ENCODE measurements around the gene VKORC1L1.
"Not testable (repeated sequence)": the region's sequence is repeated elsewhere in the genome, so short reads cannot be mapped to it uniquely, and the experiment has no call there.

VKORC1L1 gene

DNA sequence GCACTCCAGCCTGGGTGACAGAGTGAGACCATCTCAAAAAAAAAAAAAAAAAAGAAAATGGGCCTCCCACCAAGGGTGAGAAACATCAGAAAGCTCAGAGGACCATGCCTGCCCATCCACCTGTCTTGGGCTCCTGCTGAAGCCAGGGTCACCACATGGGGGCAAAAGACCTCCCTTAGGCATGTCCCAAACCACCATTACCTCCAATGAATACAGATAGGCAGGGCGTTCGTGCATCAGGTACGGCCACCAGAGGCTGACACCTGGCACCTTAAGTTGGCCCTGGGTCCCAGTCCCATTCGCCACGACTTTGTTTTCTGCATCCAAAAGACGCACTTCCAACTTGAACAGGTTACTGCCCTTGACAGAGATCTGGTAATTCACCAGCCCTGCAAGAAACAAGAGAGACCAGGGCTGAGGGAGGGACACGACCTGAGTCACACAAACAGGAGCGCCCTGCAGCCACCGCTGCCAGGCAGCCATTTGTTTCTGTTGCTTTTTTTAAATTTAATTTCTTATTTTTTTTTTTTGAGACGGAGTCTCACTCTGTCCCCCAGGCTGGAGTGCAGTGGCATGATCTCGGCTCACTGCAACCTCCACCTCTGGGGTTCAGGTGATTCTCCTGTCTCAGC lies 103.1 kb downstream of the VKORC1L1 start:
- Mint-ChIP-seq H3K4me3 (no peak overlapping the region), H3K4me1 (peaks cover 8% of the 10 kb centered on the region), H3K36me3 (peaks cover 88% of the 10 kb centered on the region), H3K27ac (no peak overlapping the region), H3K9me3 (no peaks in the 10 kb centered on the region)
- DNase-seq (ENCODE audit: low spot score in 2 of 2) = no peak
- ATAC-seq = no peak

DNA sequence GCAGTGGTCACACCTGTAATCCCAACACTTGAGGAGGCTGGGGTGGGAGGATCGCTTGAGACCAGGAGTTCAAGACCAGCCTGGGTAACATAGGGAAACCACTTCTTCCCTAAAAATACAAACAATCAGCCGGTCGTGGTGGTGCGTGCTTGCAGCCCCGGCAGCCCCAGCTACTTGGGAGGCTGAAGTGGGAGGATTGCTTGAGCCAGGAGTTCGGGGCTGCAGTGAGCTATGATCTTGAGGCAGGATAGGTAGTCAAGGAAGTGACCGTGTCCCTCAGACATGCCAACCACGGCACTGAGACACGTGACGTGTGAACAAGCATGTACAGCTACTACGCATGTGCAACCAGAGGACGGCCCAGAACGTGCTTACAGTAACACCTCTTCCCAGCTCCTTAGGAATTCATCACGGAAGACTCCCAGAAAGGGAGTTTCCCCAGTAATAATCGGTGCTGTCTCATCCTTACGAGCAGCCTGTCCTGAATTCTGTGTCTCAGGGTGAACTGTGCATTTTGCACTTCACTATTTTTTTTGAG lies 103.9 kb downstream of the VKORC1L1 start:
- Mint-ChIP-seq H3K36me3 (peaks cover 83% of the 10 kb centered on the region), H3K4me1 (peaks cover 11% of the 10 kb centered on the region), H3K9me3 (no peaks in the 10 kb centered on the region), H3K4me3 (no peak overlapping the region), H3K27ac (no peak overlapping the region)
- DNase-seq (ENCODE audit: low spot score in 2 of 2) = no peak
- ATAC-seq = no peak

DNA sequence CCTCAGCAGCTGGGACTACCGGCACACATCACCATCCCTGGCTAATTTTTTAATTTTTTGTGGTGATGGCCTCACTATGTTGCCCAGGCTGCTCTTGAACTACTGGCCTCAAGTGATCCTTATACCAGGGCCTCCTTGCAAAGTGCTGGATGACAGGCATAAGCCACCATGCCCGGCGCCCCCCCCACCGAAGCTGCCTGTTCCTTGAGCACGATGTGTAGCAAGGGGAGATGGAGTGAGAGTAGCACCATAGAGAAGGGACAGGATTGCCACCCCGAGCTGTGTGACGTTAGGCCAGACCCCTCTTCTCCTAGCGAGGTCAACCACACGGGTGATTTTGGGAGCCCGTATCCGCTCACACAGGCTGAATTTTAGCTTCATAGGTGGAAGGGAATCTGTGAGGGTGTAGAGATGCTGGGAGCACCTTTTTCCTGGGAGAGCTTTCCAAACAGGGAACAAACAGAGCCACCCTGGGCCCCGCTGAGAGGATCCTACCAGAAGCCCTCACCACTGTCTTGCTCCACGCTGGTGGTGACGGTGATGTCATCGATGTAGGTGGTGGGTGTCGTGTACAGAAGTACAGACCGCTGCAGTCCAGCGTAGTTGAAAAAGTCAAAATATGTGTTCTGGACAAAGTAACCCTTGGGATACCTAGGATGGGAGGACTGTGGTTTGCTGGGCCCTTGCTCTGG lies 106.2 kb downstream of the VKORC1L1 start:
- Mint-ChIP-seq H3K27ac (no peak overlapping the region), H3K4me3 (no peak overlapping the region), H3K4me1 (peaks cover 11% of the 10 kb centered on the region), H3K36me3 (peaks cover 60% of the 10 kb centered on the region), H3K9me3 (no peaks in the 10 kb centered on the region)
- no peak for DNase-seq (ENCODE audit: low spot score in 2 of 2)
- ATAC-seq = no peak

DNA sequence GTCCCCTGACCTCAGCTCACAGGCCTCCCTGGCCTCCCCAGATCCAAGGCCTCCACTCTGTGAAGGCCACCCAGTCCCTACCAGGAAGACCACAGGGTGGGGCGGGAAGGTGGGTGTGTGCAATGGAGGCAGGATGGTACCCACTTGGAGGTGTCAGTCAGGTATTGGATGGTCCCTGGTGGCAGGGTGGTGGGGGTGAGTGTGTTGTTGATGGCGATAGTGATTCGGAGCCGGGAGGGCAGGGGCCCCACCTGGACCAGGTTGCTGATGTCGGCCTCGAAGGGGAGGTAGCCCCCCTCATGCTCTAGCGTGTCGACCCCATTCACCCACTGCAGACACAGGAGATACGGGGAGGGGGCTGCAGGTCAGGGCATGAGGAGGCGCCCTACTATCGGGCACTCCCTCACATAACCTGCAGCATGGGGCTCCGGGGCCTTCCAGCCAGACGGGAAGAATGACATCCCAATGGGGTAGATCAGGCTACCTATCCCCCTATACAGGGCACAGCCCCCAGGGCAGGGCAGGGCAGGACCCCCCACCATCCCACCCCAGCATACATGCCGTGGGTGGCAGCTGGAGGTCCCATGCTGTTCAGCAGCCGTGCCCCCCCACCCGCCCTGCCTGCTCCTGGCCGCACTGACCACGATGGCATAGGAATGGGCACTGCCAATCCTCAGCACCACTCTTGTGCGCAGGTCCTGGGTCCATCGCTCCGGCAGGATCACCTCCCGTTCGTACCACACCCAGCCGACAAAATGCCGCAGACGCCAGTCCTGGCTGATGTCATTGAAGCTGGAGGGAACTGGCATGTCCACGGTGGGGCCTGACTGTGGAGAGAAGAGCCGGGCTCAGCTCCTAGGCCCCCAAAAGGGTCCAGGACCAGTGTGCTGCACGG lies 107.0 kb downstream of the VKORC1L1 start:
- ATAC-seq = no peak
- peak overlapping the region; percentile 74 for H3K4me3 Mint-ChIP-seq
- H3K9me3 Mint-ChIP-seq = no peaks in the 10 kb centered on the region
- no peak for DNase-seq (ENCODE audit: low spot score in 2 of 2)
- H3K27ac Mint-ChIP-seq = no peak overlapping the region
- H3K36me3 Mint-ChIP-seq = peaks cover 55% of the 10 kb centered on the region
- H3K4me1 Mint-ChIP-seq = peaks cover 11% of the 10 kb centered on the region

DNA sequence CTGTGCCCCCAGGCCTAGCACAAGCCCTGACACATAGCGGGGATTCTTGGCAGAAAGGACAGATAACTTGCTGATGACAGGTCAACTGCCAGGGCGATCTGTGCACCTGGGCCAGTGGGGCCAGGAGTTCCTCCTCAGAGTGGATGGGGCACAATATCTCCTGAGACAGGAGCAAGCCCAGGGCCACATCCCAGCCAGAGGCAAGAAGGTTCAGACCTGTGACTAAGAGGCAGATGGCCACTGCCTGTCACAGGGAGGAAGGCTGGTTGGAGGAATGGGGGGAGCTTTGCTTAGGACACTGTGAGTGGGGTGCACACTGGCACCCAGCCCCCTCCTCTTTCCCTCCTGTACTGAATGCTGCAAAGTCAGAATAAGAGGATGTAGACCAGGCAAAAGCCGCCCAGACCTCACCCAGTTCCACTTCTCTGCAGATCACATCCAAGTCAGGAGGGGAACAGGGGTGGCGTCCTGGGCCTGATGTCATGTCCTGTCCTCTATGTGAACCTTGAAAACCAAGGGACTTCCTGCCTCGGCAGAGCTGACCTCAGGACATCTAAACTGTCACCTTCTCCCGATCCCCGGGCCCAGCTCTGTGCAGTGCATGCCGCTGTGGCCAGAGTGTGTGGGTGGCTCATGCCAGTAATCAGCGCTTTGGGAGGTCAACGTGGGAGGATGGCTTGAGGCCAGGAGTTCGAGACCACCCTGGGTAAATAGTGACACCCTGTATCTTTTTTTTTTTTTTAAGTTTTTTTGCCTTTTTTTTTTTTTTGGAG lies 107.8 kb downstream of the VKORC1L1 start:
- no peaks in the 10 kb centered on the region for H3K9me3 Mint-ChIP-seq
- peak overlapping the region; percentile 74 for H3K4me3 Mint-ChIP-seq
- ATAC-seq = peak; percentile 87
- peaks cover 11% of the 10 kb centered on the region for H3K4me1 Mint-ChIP-seq
- peak overlapping the region; percentile 88 for H3K27ac Mint-ChIP-seq
- peak; percentile 35 to 74 for DNase-seq (ENCODE audit: low spot score in 2 of 2)
- peaks cover 51% of the 10 kb centered on the region for H3K36me3 Mint-ChIP-seq

DNA sequence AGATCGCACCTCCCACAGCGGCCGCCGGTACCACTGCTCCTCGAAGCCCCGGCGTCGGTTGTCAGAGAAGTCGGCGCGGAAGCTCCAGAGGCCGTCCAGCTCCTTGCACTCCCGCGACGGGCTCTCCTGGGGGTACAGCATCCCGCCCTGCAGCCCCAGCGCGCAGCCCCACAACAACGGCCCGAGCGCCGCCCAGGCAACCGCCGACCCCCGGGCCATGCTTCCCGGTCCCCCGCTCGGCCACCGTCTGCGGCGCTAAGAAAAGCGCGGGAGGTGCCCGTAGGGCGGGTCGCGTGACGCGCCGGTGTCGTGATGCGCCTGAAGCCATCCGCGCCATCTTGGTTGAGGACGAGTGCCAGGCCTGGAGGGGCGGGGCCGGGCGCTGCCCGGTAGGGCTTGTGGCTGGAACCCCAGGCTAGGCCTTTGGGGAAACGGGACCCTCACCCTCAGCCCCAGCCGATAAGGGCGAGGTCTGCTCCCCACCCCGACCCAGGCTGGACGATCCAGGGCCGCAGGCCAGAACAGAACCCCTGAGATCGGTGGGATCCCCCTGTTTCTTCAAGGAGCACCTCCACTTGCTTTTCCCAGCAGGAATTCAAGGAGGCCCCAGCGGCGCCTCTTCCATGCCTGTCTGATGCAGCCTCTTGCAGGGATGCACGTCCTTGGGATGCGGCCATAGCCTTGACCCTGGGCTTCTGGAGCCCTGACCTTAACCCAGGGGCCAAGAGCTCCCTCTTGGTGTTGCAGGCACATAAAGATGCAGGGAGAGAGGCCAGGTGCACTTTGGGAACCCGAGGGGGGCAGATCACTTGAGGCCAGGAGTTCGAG lies 109.3 kb downstream of the VKORC1L1 start, which contains the start of gene GUSB:
Gene GUSB (minus strand): TSS at position 249 of the 828 bp plus-strand sequence. CDS start 30 bp downstream, at position 219.
- Mint-ChIP-seq H3K36me3 (peaks cover 36% of the 10 kb centered on the region), H3K4me3 (peak within 1 kb of the TSS; percentile 74), H3K9me3 (no peaks in the 10 kb centered on the region), H3K27ac (peak within 1 kb of the TSS; percentile 88), H3K4me1 (peaks cover 11% of the 10 kb centered on the region)
- DNase-seq (ENCODE audit: low spot score in 2 of 2) = peak; percentile 86 to 95
- ATAC-seq = peak; percentile 91

DNA sequence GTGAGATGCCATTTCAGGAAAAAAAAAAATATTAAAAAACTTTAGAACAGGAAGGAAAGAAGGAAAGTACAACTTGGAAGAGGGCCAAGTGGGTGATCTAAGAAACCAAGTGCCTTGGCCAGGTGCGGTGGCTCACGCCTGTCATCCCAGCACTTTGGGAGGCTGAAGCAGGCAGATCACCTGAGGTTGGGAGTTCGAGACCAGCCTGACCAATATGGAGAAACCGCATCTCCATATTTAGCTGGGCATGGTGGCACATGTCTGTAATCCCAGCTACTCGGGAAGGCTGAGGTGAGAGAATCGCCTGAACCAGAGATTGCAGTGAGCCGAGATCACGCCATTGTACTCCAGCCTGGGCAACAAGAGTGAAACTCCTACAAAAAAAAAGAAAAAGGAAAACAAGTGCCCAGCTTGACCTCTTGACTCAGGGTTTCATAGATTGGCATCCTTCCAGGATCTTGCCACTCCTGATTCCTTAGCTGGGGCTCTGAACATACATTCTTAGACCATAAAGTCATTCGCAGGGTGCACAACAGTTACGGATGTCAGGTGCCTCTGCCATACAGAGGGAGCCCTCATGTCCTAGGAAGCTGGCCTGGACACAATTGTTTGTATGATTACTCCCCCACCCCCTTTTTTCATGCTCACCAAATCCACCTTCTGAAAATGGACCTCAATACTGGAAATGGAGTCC lies 111.2 kb downstream of the VKORC1L1 start:
- Mint-ChIP-seq H3K36me3 (peaks cover 17% of the 10 kb centered on the region), H3K27ac (no peak overlapping the region), H3K4me3 (no peak overlapping the region), H3K4me1 (peaks cover 11% of the 10 kb centered on the region), H3K9me3 (no peaks in the 10 kb centered on the region)
- DNase-seq (ENCODE audit: low spot score in 2 of 2) = no peak
- no peak for ATAC-seq

DNA sequence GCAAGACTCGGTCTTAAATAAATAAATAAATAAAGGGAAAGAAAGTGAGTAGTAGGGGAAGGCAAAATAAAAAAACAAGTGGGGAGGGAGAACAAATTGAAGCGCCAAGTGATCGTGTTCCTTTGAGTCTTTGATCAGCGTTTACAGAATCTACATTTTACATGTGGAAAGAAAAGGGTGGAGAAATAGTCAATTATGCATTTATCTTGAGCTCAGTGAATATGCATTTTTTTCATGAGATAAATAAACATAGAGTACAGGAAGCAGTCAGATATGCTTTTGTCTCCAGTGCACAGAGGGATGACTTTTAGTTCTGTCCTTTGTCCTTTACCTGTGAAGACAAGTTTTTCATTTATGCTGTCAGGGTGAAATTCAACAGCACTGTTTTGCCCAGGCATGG lies 115.2 kb downstream of the VKORC1L1 start:
- Mint-ChIP-seq H3K27ac (no peak overlapping the region), H3K4me3 (no peak overlapping the region), H3K36me3 (no peaks in the 10 kb centered on the region), H3K9me3 (no peaks in the 10 kb centered on the region), H3K4me1 (no peaks in the 10 kb centered on the region)
- ATAC-seq (no peak), DNase-seq (ENCODE audit: low spot score in 2 of 2) (no peak)

DNA sequence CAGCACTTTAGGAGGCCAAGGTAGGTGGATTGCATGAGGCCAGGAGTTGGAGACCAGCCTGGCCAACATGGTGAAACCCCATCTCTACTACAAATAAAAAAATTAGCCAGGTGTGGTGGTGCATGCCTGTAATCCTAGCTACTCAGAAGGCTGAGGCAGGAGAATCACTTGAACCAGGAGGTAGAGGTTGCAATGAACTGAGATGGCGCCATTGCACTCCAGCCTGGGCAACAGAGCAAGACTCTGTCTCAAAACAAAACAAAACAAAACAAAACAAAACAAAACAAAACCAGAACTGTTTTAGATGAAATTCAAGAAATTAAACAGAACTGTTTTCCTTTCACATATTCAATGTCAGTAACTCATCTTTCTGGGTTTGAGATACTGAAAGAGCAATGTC lies 115.6 kb downstream of the VKORC1L1 start:
- H3K36me3 Mint-ChIP-seq; H3K27ac Mint-ChIP-seq; DNase-seq (ENCODE audit: low spot score in 2 of 2); H3K9me3 Mint-ChIP-seq; ATAC-seq; H3K4me3 Mint-ChIP-seq; H3K4me1 Mint-ChIP-seq: not testable (repeated sequence)

DNA sequence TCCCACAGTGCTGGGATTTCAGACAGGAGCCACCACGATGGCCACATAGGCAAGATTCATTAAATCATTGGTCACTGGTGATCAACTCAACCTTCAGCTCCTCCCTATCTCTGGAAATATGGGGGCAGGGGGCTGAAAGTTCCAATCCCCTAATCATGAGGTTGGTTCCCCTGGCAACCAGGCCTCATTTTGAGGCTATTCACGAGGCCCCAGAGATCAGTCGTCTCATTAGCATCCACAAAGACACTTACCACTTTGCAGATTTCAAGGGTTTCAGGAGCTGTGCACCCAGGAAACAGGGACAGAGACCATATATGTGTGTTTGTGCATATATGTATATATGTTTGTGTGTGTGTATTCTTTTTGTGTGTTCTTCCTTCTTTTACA lies 116.8 kb downstream of the VKORC1L1 start:
- no peak overlapping the region for H3K4me3 Mint-ChIP-seq
- no peak for DNase-seq (ENCODE audit: low spot score in 2 of 2)
- no peaks in the 10 kb centered on the region for H3K4me1 Mint-ChIP-seq
- H3K27ac Mint-ChIP-seq = no peak overlapping the region
- H3K9me3 Mint-ChIP-seq = no peaks in the 10 kb centered on the region
- no peak for ATAC-seq
- H3K36me3 Mint-ChIP-seq = no peaks in the 10 kb centered on the region

DNA sequence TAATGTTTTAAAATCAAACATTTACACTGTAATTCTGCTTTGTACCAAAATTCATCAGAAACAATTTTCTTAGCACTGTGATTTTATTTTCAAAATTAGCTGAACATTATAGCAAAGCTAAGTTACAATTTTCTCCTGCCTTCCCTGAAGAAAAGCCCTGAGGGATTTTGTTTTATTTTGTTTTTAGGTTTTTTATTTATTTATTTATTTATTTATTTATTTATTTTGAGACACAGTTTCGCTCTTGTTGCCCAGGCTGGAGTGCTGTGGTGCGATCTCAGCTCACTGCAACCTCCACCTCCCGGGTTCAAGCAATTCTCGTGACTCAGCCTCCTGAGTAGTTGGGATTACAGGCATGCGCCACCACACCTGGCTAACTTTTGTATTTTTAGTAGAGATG lies 119.0 kb downstream of the VKORC1L1 start:
- H3K4me1 Mint-ChIP-seq; ATAC-seq; H3K9me3 Mint-ChIP-seq; H3K27ac Mint-ChIP-seq; DNase-seq (ENCODE audit: low spot score in 2 of 2); H3K36me3 Mint-ChIP-seq; H3K4me3 Mint-ChIP-seq: not testable (repeated sequence)

DNA sequence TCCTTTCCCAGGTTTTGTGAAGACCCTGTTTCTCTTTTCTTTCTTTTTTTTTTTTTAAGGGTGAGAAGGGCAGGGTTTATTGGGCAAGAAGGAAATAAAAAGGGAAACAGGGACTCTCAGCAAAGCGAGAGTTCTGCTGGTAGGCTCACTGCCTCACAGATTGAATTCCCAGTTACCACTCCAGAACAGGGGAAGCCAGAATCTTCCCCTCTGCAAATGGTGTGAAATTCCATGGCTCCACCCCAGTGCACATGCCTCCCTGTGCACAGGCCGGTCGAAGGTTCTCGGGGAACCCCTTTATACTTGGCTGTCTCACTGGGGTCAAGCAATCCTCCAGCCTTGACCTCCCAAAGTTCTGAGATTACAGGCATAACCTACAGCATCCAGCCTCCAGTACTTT lies 119.7 kb downstream of the VKORC1L1 start:
- Mint-ChIP-seq H3K4me3 (no peak overlapping the region), H3K4me1 (no peaks in the 10 kb centered on the region), H3K36me3 (no peaks in the 10 kb centered on the region), H3K9me3 (no peaks in the 10 kb centered on the region), H3K27ac (no peak overlapping the region)
- DNase-seq (ENCODE audit: low spot score in 2 of 2) = no peak
- ATAC-seq = no peak

DNA sequence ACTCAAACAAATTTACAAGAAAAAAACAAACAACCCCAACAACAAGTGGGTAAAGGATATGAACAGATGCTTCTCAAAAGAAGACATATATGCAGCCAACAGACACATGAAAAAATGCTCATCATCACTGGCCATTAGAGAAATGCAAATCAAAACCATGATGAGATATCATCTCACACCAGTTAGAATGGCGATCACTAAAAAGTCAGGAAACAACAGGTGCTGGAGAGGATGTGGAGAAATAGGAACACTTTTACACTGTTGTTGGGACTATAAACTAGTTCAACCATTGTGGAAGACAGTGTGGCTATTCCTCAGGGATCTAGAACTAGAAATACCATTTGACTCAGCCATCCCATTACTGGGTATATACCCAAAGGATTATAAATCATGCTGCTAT lies 122.1 kb downstream of the VKORC1L1 start:
- not testable (repeated sequence) for H3K36me3 Mint-ChIP-seq; H3K9me3 Mint-ChIP-seq; ATAC-seq; DNase-seq (ENCODE audit: low spot score in 2 of 2); H3K27ac Mint-ChIP-seq; H3K4me1 Mint-ChIP-seq; H3K4me3 Mint-ChIP-seq
